ENCODE results near the gene RXRA.
A peak's percentile ranks its signal among the peaks of the same experiment; 100 is the strongest.

RXRA gene

GRCh38 chr9:134437403-134438194, 111.3 kb downstream of the RXRA start:
- DNase-seq: no peak

GRCh38 chr9:134438195-134438788, 112.0 kb downstream of the RXRA start:
- no peak for DNase-seq

- no peak for DNase-seq
Measured at GRCh38 chr9:134439368-134439784, 113.1 kb downstream of the RXRA start.

- DNase-seq: no peak
Measured at GRCh38 chr9:134440636-134441226, 114.5 kb downstream of the RXRA start.

GRCh38 chr9:134441227-134442084, 115.2 kb downstream of the RXRA start:
- no peak for DNase-seq

- no peak for DNase-seq
Measured at GRCh38 chr9:134442085-134442474, 115.8 kb downstream of the RXRA start.

- no peak for DNase-seq
Measured at GRCh38 chr9:134442486-134443173, 116.4 kb downstream of the RXRA start.

- DNase-seq: peak; percentile 81
Measured at GRCh38 chr9:134443174-134444037, 117.2 kb downstream of the RXRA start.

- no peak for DNase-seq
Measured at GRCh38 chr9:134444038-134444315, 117.7 kb downstream of the RXRA start.

GRCh38 chr9:134445000-134445399, 118.7 kb downstream of the RXRA start:
- DNase-seq: no peak

- DNase-seq: peak; percentile 15
Measured at GRCh38 chr9:134449180-134449916, 123.1 kb downstream of the RXRA start.

GRCh38 chr9:134451700-134452458, 125.6 kb downstream of the RXRA start:
- DNase-seq: no peak

GRCh38 chr9:134452728-134453127, 126.5 kb downstream of the RXRA start:
- DNase-seq: no peak

GRCh38 chr9:134453776-134454475, 127.7 kb downstream of the RXRA start:
- no peak for DNase-seq

- DNase-seq: no peak
Measured at GRCh38 chr9:134454476-134454857, 128.2 kb downstream of the RXRA start.

GRCh38 chr9:134455021-134455471, 128.8 kb downstream of the RXRA start:
- DNase-seq: no peak

- DNase-seq: no peak
Measured at GRCh38 chr9:134455537-134455933, 129.3 kb downstream of the RXRA start.

GRCh38 chr9:134455934-134456755, 129.9 kb downstream of the RXRA start:
- no peak for DNase-seq
